Liver (tissue), 9 donors: ENCODE measurements around the gene IRF2BP2. TPM values are rescaled to one million over a fixed set of nuclear protein-coding genes. Genes with fewer than 3 reads are reported as not detected.
A peak's percentile ranks its signal among the peaks of the same experiment; 100 is the strongest.

Source experiments
- DNase-seq: peaks from one replicate; pipeline ENCODE4 v3.0.0-alpha.2; 2017; ENCODE audit warnings: low spot score
- H3K27ac ChIP-seq, 2 donors: one replicate each; pipeline ENCODE4 v1.7.0; 2013; ENCODE audit warnings: inconsistent platforms in 2 of 2, low read length in 2 of 2, control low read depth in 1 of 2, low read depth in 1 of 2, mild to moderate bottlenecking in 1 of 2
- H3K27me3 ChIP-seq, 4 donors: one replicate each; pipeline versions ENCODE4 v1.6.1 to v1.7.0; 2013; ENCODE audit warnings: low read length in 3 of 4, inconsistent platforms in 1 of 4, mild to moderate bottlenecking in 1 of 4, moderate library complexity in 1 of 4; ENCODE audit not compliant: control insufficient read depth in 4 of 4, insufficient read depth in 4 of 4
- H3K36me3 ChIP-seq, 4 donors: one replicate each; pipeline versions ENCODE4 v1.6.1 to v1.7.0; 2013; ENCODE audit warnings: low read length in 3 of 4, mild to moderate bottlenecking in 3 of 4, low read depth in 1 of 4, moderate library complexity in 1 of 4; ENCODE audit not compliant: control insufficient read depth in 4 of 4, insufficient read depth in 3 of 4
- H3K4me1 ChIP-seq, 4 donors: one replicate each; pipeline versions ENCODE4 v1.6.1 to v1.7.0; 2013; ENCODE audit warnings: low read length in 3 of 4, mild to moderate bottlenecking in 3 of 4, moderate library complexity in 1 of 4; ENCODE audit not compliant: control insufficient read depth in 4 of 4, insufficient read depth in 4 of 4
- H3K4me3 ChIP-seq, 3 donors: one replicate each; pipeline versions ENCODE4 v1.6.1 to v1.7.0; 2013; ENCODE audit warnings: low read length in 3 of 3, control low read depth in 1 of 3, low read depth in 1 of 3, mild to moderate bottlenecking in 1 of 3
- H3K9ac ChIP-seq, 2 donors: one replicate each; pipeline ENCODE4 v1.7.0; 2013; ENCODE audit warnings: low read length in 2 of 2, mild to moderate bottlenecking in 2 of 2, moderate library complexity in 2 of 2, control low read depth in 1 of 2, low read depth in 1 of 2
- H3K9me3 ChIP-seq, 4 donors: one replicate each; pipeline versions ENCODE4 v1.6.1 to v1.7.0; 2013; ENCODE audit warnings: low read length in 3 of 4; ENCODE audit not compliant: control insufficient read depth in 4 of 4
- EGR1 ChIP-seq, 2 donors: IDR thresholded peaks; 2 replicates each; pipeline ENCODE4 v1.6.1; 2016 to 2018; ENCODE audit warnings: antibody characterized with exemption in 2 of 2, low read depth in 2 of 2
- FOXA1 ChIP-seq: IDR thresholded peaks from 2 replicates; pipeline ENCODE4 v1.6.1; 2016; ENCODE audit warnings: antibody characterized with exemption
- FOXA2 ChIP-seq: IDR thresholded peaks from 2 replicates; pipeline ENCODE4 v1.6.1; 2016; ENCODE audit warnings: antibody characterized with exemption
- GABPA ChIP-seq, 2 donors: IDR thresholded peaks in 1 of 2; conservative IDR thresholded peaks in 1 of 2; 2 replicates each; pipeline ENCODE4 v1.6.1; 2016; ENCODE audit warnings: antibody characterized with exemption in 2 of 2, mild to moderate bottlenecking in 1 of 2, moderate library complexity in 1 of 2
- HNF4A ChIP-seq, 2 donors: conservative IDR thresholded peaks; 2 replicates each; pipeline ENCODE4 v1.6.1; 2016; ENCODE audit warnings: antibody characterized with exemption in 2 of 2, mild to moderate bottlenecking in 2 of 2
- HNF4G ChIP-seq: IDR thresholded peaks from 2 replicates; pipeline ENCODE4 v1.6.1; 2016; ENCODE audit warnings: antibody characterized with exemption
- JUND ChIP-seq, 2 donors: IDR thresholded peaks; 2 replicates each; pipeline ENCODE4 v1.6.1; 2016; ENCODE audit warnings: antibody characterized with exemption in 2 of 2
- NR2F2 ChIP-seq: IDR thresholded peaks from 2 replicates; pipeline ENCODE4 v1.6.1; 2016; ENCODE audit warnings: antibody characterized with exemption
- RAD21 ChIP-seq, 2 donors: IDR thresholded peaks; 2 replicates each; pipeline ENCODE4 v1.6.1; 2016; ENCODE audit warnings: antibody characterized with exemption in 2 of 2, mild to moderate bottlenecking in 2 of 2
- RXRA ChIP-seq, 2 donors: IDR thresholded peaks; 2 replicates each; pipeline ENCODE4 v1.6.1; 2017 to 2018; ENCODE audit warnings: antibody characterized with exemption in 2 of 2, mild to moderate bottlenecking in 1 of 2
- SP1 ChIP-seq: IDR thresholded peaks from 2 replicates; pipeline ENCODE4 v1.6.1; 2018; ENCODE audit warnings: antibody characterized with exemption, mild to moderate bottlenecking
- TAF1 ChIP-seq: conservative IDR thresholded peaks from 2 replicates; pipeline ENCODE4 v1.6.1; 2016; ENCODE audit warnings: antibody characterized with exemption, mild to moderate bottlenecking
- YY1 ChIP-seq: IDR thresholded peaks from 2 replicates; pipeline ENCODE4 v1.6.1; 2016; ENCODE audit warnings: antibody characterized with exemption, mild to moderate bottlenecking
- WGBS: extraction: QIAGEN DNeasy Blood & Tissue Kit; methylation state at CpG from one replicate; pipeline ENCODE4 v1.1.7; 2013; 5-methylcytosine and 5-hydroxymethylcytosine counted together
- polyA plus RNA-seq, 2 donors: library from polyadenylated mRNA; stranded (reverse) in 1 of 2; unstranded in 1 of 2; fragments of 200-250 nt in 1 of 2; fragments of >200 nt in 1 of 2; fragmentation: Nextera tagmentation in 1 of 2; extraction: Ambion mirVana in 1 of 2; gene quantifications; one replicate each; pipeline versions ENCODE4 v1.2.1 to v1.2.3, GENCODE V29; 2013 to 2015
- total RNA-seq, 2 donors: library from RNA; depleted of rRNA; stranded (reverse); fragments of >200 nt; gene quantifications; one replicate each; pipeline ENCODE4 v1.2.3, GENCODE V29; 2014
- TF ChIP-seq, protein P1 (sequence below): IDR thresholded peaks from 2 replicates; pipeline ENCODE4 v1.6.1; 2016; ENCODE audit warnings: antibody characterized with exemption
- TF ChIP-seq, protein P2 (sequence below): IDR thresholded peaks from 2 replicates; pipeline ENCODE4 v1.6.1; 2016; ENCODE audit warnings: antibody characterized with exemption, mild to moderate bottlenecking
- TF ChIP-seq, protein P3 (sequence below): IDR thresholded peaks from 2 replicates; pipeline ENCODE4 v1.6.1; 2016; ENCODE audit warnings: antibody characterized with exemption
- TF ChIP-seq, protein P4 (sequence below): fragments of 150-350 bp; IDR thresholded peaks from 2 replicates; pipeline ENCODE4 v1.5.1; 2017; ENCODE audit warnings: improper control_type of control experiment, low read depth, low read length; ENCODE audit not compliant: missing input control
- TF ChIP-seq, protein P5 (sequence below): IDR thresholded peaks from 2 replicates; pipeline ENCODE4 v1.6.1; 2016; ENCODE audit warnings: antibody characterized with exemption
- donor health status: healthy.
- donor health status: healthy.
- donor health status: healthy.
- donor health status: healthy.
- donor health status: healthy.

IRF2BP2 gene
- total and polyA plus RNA-seq, 4 donors: 22.2 to 48.2 (median 35.4) TPM

DNA sequence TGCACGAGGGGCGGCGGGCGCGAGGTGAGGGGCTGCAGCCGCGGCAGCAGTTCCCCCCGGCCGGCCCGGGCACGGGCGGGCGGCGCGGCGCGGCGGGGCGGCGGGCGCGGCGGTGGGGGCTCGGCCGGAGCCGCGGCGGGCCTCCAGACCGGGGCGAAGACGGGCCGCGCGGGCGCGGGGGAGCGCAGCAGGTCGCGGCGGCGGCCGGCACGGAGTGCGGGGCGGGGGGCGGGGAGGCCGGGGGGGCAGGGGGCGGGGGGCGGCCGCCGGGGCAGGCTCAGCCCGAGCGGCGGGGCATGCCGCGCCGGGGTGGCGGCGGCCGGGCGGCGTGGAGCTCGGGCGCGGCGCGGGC is 311 bp downstream of the IRF2BP2 start:
- H3K4me1 ChIP-seq: peaks cover 8 to 41% (median 22%) of the 10 kb centered on the region in 4 donors
- peaks cover 0 to 11% (median under 1%) of the 10 kb centered on the region in 4 donors for H3K36me3 ChIP-seq
- no peak for DNase-seq
- under 1% methylated on average over 64 of the region's 67 CpGs for WGBS
- no peak overlapping the region for H3K9ac ChIP-seq
- TF ChIP-seq, protein P1, sequence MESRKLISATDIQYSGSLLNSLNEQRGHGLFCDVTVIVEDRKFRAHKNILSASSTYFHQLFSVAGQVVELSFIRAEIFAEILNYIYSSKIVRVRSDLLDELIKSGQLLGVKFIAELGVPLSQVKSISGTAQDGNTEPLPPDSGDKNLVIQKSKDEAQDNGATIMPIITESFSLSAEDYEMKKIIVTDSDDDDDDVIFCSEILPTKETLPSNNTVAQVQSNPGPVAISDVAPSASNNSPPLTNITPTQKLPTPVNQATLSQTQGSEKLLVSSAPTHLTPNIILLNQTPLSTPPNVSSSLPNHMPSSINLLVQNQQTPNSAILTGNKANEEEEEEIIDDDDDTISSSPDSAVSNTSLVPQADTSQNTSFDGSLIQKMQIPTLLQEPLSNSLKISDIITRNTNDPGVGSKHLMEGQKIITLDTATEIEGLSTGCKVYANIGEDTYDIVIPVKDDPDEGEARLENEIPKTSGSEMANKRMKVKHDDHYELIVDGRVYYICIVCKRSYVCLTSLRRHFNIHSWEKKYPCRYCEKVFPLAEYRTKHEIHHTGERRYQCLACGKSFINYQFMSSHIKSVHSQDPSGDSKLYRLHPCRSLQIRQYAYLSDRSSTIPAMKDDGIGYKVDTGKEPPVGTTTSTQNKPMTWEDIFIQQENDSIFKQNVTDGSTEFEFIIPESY: no peak
- TF ChIP-seq, protein P2, sequence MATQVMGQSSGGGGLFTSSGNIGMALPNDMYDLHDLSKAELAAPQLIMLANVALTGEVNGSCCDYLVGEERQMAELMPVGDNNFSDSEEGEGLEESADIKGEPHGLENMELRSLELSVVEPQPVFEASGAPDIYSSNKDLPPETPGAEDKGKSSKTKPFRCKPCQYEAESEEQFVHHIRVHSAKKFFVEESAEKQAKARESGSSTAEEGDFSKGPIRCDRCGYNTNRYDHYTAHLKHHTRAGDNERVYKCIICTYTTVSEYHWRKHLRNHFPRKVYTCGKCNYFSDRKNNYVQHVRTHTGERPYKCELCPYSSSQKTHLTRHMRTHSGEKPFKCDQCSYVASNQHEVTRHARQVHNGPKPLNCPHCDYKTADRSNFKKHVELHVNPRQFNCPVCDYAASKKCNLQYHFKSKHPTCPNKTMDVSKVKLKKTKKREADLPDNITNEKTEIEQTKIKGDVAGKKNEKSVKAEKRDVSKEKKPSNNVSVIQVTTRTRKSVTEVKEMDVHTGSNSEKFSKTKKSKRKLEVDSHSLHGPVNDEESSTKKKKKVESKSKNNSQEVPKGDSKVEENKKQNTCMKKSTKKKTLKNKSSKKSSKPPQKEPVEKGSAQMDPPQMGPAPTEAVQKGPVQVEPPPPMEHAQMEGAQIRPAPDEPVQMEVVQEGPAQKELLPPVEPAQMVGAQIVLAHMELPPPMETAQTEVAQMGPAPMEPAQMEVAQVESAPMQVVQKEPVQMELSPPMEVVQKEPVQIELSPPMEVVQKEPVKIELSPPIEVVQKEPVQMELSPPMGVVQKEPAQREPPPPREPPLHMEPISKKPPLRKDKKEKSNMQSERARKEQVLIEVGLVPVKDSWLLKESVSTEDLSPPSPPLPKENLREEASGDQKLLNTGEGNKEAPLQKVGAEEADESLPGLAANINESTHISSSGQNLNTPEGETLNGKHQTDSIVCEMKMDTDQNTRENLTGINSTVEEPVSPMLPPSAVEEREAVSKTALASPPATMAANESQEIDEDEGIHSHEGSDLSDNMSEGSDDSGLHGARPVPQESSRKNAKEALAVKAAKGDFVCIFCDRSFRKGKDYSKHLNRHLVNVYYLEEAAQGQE: no peak
- TF ChIP-seq JUND (IDR thresholded peaks at IDR 0.05) (no peak), HNF4G (no peak), YY1 (no peak), GABPA (IDR thresholded peaks at IDR 0.05 in 1 of 2, conservative IDR thresholded peaks at IDR 0.05 in 1 of 2) (no peak), TAF1 (no peak), EGR1 (IDR thresholded peaks at IDR 0.05; ENCODE audit: low read depth in 2 of 2) (no peak), NR2F2 (no peak), RXRA (IDR thresholded peaks at IDR 0.05) (no peak), HNF4A (conservative IDR thresholded peaks at IDR 0.05) (no peak), SP1 (no peak), FOXA2 (no peak), RAD21 (IDR thresholded peaks at IDR 0.05) (no peak), FOXA1 (no peak)
- TF ChIP-seq, protein P3, sequence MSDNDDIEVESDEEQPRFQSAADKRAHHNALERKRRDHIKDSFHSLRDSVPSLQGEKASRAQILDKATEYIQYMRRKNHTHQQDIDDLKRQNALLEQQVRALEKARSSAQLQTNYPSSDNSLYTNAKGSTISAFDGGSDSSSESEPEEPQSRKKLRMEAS: no peak
- TF ChIP-seq, protein P4, sequence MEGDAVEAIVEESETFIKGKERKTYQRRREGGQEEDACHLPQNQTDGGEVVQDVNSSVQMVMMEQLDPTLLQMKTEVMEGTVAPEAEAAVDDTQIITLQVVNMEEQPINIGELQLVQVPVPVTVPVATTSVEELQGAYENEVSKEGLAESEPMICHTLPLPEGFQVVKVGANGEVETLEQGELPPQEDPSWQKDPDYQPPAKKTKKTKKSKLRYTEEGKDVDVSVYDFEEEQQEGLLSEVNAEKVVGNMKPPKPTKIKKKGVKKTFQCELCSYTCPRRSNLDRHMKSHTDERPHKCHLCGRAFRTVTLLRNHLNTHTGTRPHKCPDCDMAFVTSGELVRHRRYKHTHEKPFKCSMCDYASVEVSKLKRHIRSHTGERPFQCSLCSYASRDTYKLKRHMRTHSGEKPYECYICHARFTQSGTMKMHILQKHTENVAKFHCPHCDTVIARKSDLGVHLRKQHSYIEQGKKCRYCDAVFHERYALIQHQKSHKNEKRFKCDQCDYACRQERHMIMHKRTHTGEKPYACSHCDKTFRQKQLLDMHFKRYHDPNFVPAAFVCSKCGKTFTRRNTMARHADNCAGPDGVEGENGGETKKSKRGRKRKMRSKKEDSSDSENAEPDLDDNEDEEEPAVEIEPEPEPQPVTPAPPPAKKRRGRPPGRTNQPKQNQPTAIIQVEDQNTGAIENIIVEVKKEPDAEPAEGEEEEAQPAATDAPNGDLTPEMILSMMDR: no peak
- TF ChIP-seq, protein P5, sequence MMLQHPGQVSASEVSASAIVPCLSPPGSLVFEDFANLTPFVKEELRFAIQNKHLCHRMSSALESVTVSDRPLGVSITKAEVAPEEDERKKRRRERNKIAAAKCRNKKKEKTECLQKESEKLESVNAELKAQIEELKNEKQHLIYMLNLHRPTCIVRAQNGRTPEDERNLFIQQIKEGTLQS: no peak
- H3K9me3 ChIP-seq: no peaks in the 10 kb centered on the region
- H3K4me3 ChIP-seq: peak overlapping the region in 1 of 3 donors; percentile 94
- no peaks in the 10 kb centered on the region for H3K27me3 ChIP-seq
- peak overlapping the region; percentile 95 to 100 for H3K27ac ChIP-seq
